ENCODE results near the gene TTL.
"Not testable (repeated sequence)": the region's sequence is repeated elsewhere in the genome, so short reads cannot be mapped to it uniquely, and the experiment has no call there.

The TTL gene

DNA sequence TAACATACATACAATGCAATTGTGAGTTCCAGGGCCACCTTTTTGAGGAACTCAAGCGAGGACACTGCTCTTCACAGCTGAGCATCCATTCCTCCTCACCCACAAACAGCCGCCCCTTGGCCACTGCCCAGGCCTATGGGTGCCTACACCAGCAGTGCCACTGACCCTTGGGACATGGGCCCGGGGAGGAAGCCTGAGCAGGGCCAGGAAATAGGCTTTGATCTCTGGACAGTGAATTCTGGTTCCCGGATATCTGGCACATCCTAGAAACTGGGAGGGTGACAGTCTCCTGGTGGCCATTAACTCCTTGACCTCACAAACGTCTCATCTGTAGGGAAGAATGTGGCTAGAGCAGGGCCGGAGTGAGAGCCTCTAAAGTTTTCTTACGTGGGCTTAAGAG, 5.5 kb upstream of the TTL start:
- DNase-seq: no peak

DNA sequence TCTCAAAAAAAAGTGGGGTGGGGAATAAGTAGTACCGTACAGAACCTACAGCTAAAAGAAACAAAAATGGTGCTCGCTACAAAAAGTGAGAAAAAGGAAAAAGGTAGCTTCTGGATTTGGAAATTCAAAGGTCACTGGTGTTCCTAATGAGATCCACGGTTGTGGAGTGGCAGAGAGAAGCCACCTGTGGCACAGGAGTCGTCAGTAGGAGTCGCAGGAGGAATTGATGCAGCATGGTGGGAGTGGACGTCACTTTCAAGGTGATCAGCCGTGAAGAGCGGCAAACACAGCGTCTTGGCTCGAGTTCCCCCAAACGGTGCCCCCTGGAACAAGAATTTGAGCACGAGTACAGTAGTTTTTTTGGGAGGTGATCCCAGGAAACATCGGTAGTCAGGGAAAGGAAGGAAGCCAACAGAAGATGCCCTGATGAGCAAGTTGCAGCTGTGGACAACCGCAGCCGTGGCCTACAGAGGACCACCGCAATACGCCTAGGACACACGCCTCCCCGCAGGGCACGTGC, 1.4 kb upstream of the TTL start:
- DNase-seq: no peak

DNA sequence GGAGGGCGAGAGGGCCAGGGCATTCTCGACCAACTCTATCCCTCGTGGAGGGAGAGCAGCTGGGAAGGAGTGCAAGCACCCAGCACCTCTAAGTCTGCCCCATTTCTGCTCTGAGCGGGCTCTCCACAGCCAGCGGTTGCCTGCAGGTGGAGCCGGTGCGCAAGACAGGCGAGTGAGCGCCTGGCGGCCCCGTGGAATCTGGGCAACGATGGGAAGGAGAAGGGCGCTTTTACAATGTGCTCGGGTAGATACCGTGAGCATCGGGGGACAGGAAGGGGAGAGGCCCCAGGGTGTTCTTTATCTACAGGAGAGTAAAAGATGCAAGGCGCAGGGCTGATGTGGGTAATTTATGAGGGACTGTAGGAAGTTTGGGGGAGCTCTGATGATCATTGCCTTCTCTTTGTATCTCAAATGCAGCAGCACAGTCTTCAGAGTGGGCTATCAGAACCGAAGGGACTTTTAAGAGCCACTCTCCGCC, 867 bp upstream of the TTL start:
- DNase-seq: peak; percentile 84

DNA sequence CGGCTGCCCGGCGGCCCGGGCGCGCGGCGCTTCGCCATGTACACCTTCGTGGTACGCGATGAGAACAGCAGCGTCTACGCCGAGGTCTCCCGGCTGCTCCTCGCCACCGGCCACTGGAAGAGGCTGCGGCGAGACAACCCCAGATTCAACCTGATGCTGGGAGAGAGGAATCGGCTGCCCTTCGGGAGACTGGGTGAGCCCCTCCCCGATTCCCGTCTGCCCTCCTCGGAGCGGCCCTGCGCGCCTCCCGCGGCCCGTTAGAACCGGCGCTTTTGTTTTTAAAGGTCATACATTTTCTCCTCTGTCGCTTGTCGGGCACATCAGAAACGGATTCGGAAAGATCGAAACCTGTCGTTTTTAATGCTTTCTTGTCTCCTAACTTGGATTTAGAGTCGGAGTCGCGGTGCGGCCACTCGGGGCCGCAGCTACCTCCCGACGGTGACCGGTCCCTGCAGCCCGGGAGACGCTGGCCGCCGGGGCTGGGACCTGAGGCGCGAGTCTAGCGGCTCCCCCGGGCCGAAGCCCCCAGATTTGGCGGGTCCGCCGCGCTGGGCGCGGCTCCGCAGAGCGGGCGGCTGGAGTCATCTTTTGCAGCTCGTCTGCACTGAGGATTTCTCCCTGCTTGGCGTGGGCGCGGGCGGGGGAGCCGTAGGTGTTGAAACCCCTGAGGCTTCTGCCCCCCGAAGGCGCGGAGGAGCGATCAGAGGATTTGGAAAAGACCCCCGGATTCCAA, 519 bp downstream of the TTL start:
- DNase-seq: peak; percentile 48

DNA sequence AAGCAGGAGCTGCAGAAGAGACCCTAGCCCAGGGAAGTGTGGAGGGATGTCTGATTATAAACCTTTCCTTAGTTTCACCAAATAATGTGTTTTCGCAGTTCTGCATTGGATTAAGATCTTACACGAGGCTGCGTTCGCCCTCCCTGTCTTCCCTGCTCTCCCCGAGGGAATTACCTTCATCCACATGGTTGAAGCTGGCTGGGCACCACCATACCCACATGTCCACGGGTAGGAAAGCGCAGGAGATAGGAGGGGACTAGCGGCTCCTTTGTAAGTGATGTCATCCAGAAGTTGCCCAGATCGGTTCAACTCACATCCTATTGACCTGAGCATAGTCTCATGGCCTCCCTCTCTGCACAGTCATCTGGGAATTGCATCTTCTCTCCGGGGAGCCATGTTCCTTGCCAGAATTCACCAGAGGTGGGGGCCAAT, 1.1 kb downstream of the TTL start:
- peak; percentile 60 for DNase-seq

DNA sequence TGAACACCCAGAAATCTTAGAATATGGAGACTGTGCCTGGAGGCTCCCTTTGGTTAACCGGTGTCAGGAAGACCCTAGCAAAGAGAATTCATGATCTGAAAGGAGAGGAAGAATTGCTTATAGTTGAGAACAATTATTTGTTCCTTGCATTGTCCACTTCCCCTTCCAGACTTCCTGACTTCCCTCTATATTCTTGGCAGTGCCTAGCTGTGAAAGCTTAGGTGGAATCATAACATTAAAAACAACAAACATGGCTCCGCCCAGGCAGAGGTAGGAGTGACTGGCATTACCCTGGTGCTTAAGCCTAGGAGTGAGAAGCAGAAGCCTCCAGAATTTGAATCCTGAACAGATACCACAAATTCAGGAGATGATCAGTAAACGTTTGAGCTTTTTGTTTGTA, 1.9 kb downstream of the TTL start:
- no peak for DNase-seq

DNA sequence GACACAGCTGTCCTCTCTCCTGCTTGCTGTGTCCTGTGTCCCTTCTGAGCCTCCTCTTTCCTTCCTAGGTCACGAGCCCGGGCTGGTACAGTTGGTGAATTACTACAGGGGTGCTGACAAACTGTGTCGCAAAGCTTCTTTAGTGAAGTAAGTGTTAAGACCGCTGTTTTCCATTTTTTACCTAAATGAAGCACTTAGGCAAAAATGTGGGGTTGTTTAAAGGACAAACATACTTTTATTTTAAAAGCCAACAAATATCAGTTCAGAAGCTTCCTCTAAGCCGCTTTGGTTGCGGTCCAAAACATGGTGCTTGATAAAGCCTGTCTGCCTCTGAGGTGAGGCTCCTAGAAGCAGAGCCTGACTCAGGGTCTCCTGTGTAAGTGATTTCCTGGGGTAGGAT, 3.9 kb downstream of the TTL start:
- no peak for DNase-seq

DNA sequence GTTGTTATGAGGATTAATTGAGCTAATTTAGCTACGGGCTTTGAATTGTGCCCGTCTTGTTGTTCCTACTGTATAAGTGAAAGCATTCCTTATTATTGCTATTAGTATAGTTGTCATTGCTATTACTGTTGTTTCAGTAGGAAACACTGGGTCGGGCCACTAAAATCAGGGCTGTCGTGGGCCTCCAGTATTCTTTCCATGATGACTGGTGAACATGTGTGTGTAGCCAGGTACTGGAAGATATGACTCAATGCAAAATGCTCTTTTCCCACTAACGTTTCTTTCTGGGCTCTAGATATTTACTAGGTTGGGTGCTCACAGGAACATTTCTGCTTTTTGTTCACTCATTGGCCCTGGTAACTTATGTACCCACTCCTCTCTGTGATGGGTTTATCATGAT, 4.9 kb downstream of the TTL start:
- DNase-seq: no peak

DNA sequence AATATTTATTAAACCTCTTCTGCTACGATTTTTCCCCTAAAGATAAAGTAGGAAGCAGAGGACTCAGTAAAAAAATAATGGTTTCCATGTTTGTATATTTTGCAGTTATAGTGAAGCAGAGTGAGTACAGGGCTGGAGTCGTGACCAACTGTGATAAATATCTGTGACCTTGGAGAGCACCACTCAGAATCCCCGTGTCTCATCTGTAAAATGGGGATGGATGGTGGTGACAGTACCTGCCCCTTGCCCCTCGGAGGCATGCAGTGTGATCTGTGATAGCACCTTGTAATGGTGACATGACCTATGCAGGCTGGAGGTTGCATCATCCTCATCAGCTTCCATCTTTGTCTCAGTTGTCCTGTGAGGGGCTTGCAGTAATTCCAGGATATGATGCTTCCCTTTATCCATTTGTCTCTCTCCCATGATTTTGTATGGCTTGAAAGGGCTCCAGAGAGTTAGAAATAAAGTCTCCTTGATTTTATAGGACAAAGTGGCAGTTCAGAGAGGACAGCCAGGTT, 5.5 kb downstream of the TTL start:
- no peak for DNase-seq

DNA sequence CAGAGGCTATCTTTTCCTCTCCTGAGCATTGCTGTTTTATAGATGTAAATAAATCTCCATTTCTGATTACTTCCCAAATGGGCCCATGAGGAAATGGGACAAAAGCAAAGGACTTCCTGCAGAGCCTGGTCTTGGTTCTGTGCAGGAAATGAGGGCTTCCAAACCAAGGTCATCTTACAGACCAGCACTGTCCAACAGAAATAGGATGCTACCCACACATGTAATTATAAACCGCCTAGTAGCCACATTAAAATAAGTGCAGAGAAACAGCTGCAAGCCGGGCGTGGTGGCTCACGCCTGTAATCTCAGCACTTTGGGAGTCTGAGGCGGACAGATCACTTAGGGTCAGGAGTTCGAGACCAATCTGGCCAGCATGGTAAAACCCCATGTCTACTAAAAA, 6.2 kb downstream of the TTL start:
- no peak for DNase-seq

DNA sequence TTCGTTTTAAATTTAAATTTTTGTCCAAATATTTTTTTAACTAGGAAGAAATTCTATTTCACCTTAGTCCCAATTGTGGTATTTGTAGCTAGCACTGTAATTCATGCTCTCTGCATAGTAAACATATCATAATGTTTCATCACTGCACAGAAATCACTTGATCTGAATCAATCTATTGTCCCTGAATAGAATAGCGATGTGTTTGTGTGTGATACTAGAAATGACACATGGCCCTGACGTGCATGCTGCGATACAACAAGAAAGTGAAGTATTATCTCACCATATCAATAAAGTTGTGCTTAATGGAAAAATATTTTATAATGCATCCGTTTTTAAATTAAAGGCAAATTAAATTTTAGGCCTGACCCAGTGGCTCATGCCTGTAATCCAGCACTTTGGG, 10.0 kb downstream of the TTL start:
- no peak for DNase-seq

DNA sequence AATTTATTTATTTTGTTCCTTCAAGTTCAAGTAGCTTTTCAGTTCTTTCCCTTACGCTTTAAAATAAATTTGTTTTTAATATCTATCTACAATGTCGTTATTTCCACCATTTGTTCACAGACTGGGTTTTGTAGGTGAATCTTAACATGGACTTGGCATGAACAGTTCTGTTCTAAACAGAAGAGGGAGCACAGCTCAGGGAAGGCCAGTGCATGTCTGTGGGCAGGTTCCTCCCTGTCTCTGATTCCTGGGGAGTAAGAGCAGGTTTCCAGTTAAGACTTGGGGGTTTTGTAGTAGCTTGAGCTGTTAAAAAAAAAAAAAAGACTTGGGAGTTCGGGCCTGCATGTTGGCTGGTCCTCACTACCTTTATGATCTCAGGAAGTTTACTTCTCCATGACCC, 11.1 kb downstream of the TTL start:
- no peak for DNase-seq

DNA sequence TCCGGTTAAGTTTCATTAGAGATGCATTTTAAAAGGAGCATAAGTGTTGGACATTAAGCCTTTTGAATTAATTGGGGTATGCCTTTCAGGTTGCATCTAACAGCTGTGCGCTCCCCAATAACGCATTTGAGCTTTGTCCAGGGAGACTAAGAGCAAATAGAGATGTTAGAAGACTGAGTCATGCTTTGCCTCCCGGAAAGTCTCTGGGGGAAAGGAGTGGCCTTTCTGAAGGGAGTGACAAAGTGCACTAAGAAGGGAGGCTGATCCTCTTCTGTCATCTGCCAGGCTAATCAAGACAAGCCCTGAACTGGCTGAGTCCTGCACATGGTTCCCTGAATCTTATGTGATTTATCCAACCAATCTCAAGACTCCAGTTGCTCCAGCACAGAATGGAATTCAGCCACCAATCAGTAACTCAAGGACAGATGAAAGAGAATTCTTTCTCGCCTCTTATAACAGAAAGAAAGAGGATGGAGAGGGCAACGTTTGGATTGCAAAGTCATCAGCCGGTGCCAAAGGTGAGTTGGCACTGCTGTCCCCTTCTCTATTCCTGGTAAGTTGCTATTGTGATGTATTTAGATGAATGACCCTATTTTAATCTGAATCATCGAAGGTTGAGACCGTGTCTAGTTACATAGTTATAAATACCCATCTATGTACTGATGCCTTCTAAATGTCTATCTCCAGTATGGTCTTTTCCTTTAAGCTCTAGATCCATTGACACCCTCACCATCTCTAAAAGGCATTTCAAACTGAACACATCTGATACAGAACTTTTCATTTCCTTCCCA, 12.1 kb downstream of the TTL start:
- DNase-seq: peak; percentile 60

DNA sequence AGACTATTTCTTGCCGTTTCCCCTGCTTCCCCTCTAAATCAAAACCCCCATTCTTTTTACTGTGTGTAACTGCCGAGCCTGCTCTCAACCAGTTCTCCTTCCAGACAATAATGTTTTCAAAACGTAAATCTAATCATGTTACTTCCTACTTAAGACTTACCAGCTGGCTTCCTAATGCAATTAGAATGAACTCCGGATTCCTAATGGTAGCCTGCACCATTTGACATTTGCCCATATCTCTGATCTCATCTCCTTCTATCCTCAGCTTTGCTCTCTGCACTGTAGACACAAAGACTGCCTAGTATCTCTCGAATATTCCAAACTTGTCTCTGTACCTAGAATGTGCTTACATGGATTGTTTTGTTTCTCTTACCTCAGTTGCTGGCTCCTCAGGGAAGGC, 12.9 kb downstream of the TTL start:
- no peak for DNase-seq

DNA sequence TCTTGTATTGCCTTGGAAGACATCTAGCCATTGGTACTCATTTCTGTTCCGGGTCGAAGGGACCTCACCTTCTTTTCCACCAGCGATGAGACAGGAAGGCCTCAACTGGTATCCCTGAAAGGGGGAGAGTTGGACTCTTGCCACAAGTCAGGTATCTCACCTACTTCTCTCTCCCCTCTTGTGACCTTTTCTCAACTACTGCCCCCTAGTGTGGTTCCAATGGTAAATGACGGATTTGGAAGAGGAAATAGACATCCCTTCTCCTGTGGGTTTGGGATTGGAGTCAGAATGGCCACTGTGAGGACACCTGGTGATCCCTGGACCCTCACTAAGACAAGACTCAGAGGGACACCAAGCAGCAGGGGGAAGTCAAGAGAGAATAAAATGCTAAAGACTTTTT, 13.9 kb downstream of the TTL start:
- DNase-seq: not testable (repeated sequence)

DNA sequence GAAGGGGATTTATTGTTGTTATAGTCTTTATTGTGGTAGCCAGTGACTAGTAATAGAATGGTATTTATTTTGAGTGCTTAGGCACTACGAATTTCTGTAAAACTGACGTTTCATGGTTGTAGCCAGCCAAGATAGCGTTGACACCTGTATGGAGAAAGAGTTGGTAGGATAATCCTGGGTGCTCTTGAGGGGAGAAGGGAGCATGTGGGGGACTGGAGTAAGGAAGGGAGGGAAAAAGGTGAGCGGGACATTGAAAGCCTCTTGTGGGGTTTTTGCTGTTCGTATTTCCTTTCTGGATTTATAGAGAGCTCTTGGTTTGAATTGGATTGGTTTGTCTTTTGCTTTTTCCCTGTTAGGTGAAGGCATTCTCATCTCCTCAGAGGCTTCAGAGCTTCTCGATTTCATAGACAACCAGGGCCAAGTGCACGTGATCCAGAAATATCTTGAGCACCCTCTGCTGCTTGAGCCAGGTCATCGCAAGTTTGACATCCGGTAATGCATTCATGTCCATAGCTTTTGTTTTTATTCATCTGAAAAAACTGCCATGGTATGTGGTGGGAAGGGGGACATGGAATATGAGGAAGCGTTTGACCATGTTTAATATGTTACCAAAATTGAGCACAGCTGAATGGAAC, 19.0 kb downstream of the TTL start:
- peak; percentile 18 for DNase-seq

DNA sequence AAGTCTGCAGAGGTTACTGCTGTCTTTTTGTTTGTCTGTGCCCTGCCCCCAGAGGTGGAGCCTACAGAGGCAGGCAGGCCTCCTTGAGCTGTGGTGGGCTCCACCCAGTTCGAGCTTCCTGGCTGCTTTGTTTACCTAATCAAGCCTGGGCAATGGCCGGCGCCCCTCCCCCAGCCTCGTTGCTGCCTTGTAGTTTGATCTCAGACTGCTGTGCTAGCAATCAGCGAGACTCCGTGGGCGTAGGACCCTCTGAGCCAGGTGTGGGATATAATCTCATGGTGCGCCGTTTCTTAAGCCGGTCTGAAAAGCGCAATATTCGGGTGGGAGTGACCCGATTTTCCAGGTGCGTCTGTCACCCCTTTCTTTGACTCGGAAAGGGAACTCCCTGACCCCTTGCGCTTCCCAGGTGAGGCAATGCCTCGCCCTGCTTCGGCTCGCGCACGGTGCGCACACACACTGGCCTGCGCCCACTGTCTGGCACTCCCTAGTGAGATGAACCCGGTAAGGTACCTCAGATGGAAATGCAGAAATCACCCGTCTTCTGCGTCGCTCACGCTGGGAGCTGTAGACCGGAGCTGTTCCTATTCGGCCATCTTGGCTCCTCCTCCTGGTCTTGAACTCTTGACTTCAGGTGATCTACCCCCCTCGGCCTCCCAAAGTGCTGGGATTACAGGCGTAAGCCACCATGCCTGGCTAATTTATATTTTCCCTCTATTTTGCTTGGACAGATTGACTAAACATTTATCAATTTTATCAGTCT, 27.5 kb downstream of the TTL start:
- DNase-seq: not testable (repeated sequence)

DNA sequence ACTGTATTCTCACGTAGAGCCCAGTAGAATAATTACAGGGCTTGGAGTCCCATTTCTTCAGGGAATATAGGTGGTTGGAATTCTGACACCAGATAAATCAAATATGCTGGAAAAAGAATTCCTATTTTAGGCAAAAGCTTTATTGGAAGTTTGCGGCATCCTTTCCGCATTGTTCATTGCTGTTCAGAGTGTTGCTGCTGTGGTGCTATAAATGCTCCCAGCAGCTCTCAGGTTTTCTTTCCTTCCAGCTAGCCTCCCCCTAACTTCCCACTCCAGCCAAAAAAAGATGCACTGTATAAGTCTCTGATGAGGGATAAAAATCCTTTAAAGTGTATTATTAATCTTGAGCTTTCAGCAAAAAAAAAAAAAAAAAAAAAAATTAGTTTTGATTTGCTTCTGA, 34.8 kb downstream of the TTL start:
- no peak for DNase-seq

DNA sequence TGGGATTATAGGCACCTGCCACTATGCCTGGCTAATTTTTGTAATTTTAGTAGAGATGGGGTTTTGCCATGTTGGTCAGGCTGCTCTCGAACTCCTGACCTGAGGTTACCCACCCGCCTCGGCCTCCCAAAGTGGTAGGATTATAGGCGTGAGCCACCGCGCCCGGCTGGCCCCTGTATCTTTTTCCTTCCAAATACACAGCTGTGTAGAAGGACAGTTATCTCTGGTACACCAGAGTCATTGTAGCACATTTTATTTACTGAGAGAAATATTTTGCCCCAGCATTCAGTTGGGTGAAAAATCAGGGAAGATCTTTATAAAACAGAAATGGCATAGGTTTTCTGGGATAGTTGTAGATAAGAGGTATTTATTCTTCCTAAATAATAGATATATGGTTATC, 36.9 kb downstream of the TTL start:
- DNase-seq: no peak

DNA sequence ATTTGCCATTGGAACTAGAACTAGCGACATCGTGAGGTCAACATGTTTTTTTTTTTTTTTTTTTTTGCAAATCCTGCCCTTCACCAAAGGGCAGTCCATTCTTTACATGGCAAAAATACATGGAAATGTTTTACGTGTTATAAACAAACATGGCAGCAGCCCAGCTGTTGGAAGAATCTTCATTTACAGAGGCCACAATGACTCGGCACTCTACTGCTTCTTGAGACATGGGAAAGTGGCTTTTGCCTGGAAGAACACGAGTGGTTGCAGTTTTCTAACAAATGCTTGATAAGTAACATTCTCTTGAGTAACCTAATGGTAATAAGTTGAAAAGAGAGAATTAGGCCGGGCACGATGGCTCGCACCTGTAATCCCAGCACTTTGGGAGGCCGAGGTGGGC, 37.5 kb downstream of the TTL start:
- DNase-seq: no peak

DNA sequence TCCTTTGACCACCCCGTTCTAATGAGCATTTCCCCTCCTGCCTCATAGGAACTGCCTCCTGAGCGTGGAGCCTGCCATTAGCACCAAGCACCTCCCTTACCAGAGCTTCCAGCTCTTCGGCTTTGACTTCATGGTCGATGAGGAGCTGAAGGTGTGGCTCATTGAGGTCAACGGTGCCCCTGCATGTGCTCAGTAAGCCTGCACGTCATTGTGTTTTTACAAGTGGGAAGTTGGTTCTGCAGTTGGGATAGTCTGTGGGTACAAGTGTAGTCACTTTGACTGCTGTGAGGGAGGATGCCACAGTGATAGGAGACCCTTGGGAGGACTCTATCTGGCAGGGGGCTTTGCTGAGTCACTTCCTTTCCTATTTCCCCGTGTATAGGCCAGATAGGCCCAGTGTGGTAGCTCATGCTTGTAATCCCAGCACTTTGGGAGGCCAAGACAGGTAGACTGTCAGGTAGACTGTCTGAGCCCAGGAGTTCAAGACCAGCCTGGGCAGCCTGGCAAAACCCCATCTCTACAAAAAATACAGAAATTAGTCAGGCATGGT, 38.4 kb downstream of the TTL start:
- no peak for DNase-seq

DNA sequence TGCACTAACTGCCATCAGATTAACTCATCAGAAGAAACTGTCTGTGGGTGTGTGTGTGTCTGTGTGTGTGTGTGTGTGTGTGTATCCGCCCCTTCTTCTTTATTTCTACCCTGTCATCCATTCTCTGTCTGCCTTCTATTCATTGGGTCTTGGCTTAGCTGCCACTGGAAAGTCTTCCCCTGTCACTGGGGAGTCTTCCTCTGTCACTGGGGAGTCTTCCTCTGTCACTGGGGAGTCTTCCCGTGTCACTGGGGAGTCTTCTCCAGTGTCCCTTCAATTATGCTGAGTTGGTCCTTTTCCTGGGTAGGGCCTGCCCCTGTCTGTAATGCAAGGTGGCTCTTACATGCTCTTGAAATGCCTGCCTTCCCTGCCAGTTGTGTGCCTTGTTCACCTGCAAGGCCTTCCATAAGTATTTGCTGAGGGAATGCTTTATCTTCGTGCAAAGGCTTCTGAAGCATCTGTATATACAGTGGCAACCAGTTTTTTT, 41.4 kb downstream of the TTL start:
- DNase-seq: no peak

Data from HCEC 1CT (cell line).